GM19468 (cell line): ENCODE measurements around the gene HOXD4.

ENCODE experiments used
- ATAC-seq: cut with Tn5 transposase; IDR thresholded peaks from one replicate; pipeline ENCODE4 v1.9.1; 2021; ENCODE audit warnings: mild to moderate bottlenecking, moderate library complexity, moderate number of reproducible peaks; ENCODE audit not compliant: unreplicated experiment; ENCODE audit errors: extremely low read depth

HOXD4 gene

GRCh38 chr2:176165370-176166050, 14.2 kb downstream of the HOXD4 start:
- no peak for ATAC-seq

DNA sequence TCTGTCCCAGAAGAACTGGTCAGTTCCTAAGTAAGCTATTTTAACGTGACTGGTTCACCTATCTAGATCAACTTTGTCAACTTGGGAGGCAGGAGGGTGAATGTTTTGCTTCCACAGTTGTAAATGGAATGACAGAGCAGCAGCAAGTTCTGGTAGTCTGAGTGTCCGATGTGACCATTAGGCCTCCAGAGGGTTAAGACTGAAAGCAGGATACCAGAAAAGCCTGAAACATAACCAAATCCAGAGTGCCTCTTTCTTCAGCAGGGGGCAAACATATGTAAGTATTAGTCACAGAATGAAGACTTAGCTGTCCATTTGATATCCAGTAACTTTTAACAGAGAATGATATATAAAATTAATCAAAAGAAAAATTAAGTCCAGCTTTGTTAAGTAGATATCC, 14.9 kb downstream of the HOXD4 start:
- ATAC-seq: no peak

DNA sequence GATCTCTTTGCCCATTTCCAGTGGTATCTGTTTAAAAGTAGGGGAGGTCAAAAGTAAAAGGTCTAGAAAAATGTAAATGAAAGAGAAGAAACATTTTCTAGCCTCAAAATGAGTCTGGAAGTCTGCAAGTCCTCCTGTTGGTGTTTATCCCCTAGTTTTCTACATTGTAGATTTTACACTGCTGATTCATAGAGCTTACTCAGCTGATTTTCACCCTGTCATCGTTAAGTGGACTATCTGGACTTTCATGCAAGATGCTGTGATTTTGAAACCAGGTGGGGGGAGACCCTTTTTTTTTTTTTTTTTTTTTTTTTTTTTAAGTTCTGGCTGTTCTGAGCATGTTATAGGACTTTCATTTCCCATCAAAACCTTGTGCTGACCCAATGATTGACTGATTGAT, 16.0 kb downstream of the HOXD4 start:
- ATAC-seq: no peak

- no peak for ATAC-seq
Measured at GRCh38 chr2:176169181-176169580, 17.8 kb downstream of the HOXD4 start.

- no peak for ATAC-seq
Measured at GRCh38 chr2:176169711-176170110, 18.4 kb downstream of the HOXD4 start.

GRCh38 chr2:176170602-176171305, 19.4 kb downstream of the HOXD4 start:
- no peak for ATAC-seq

- no peak for ATAC-seq
Measured at GRCh38 chr2:176171351-176172006, 20.1 kb downstream of the HOXD4 start.

- ATAC-seq: no peak
Measured at GRCh38 chr2:176172007-176172894, 20.9 kb downstream of the HOXD4 start.

GRCh38 chr2:176172895-176173566, 21.7 kb downstream of the HOXD4 start:
- ATAC-seq: no peak

DNA sequence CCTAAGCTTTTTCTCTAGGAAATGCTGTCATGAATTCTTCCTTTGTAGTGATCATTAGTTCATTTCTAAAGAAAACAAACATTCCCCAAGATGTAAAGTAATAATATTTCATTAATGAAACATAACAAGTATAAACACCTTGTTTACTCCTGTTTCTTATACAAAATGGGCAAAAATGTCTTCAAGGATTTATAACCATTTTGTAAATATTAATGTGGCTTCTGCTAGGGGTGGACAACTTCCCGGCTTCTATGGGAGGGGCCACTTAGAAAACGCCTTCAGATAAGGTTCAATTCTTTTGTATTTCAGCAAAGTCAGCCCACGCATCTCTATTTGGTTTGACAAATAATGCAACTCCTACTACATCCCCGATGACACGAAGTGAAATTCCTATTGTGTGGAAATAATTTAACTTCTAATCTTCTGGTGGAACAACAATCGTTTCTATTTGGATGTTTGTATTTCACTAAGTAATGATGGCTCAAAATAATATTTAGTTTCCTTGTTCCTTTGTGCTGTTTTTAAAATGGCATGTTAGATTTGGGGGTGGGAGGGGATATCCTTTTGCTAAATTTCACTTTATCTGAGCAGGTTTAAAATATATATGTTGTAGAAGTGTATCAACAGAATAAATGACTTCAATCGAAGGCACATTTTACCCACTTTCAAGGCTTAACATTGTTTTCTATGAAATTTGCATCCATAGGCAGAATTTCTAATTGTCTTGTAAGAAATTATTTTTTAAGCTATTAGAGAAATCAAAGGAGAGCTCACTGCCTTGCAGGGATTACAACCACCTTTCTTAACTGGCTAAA, 22.4 kb downstream of the HOXD4 start:
- no peak for ATAC-seq

DNA sequence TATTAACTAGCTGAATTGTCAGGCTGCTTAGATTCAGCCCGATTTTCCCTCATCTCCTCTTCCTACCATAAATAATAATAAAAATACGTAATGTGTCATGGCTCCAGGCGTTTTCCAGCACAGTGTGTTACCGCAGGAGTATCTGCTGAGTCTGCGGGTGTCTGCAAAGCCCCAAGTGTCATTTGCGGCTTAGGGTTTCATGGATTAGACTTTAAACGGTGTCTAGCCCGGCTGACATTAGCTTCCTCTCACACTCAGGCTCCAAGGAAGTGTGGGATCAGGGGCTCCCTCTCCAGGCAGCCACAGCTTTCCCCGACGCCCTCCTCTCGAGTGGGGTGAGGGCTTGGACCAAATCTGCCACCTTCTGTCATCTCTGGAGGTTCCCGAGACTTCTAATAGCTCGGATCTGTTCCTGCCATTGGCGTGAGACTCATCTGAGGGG, 23.1 kb downstream of the HOXD4 start:
- ATAC-seq: no peak

- ATAC-seq: no peak
Measured at GRCh38 chr2:176174824-176175708, 23.7 kb downstream of the HOXD4 start.

DNA sequence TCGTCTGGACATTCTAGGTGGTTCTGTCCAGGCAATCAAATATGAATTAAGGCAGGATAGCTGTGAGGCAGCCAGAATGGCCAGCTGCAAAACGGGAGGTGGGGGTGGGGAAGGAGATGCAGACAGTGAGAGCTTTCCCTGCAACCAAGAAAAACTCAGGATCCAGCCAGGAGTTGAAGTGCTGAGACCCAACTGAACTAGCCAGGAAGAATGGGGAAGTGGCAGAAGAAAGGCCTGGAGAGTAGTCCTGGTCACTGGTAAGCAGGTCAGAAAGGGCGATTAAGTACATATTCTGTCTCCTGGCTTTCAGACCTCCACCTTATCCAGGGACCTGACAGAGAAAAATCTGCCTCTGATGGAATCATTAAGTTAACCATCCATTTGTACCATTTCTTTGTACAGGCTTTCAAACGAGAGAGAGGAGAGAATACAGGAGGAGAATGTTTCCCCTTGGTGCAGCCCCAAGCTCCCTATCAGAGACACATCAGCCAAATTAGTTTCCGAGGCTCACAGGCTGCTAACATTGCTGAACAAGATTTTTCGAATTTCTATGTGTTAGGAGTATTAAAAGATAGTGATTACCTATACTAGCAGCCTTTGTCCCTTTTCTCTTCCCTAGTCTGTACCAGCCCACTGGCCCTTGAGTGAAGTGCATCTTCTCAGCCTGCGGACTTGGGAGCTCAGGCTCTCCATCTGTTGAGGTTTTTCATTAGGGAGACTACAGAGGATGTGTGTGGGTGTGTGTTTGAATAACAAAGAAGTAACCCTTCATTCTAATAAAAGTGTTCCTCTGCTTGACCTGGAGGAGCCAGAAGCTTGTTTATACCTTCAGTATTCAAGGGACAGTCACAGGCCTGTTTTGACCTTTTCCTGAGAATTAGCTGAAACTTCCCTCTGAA, 24.6 kb downstream of the HOXD4 start:
- no peak for ATAC-seq

DNA sequence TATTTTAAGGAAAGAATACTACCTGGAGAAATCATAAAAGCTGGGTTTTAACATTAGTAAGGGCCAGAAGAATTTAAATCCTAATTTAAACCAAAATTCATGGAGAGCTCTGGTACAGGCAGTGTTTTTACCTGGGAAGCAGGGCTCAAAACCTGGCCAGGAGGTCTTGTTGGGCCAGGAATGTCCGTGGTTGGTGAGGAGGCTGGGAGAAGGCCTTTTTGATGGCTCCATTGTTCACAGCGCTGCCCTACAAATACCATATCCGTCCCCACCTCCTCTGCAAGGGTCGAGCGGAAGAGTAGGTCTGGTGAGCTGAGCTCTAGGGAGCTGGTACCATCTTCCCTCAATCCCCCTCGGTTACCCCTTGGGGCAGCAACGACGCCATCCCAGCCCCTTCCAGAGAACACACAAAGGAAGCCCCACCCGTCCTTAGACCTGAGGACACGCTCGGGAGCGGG, 26.3 kb downstream of the HOXD4 start:
- ATAC-seq: no peak

- ATAC-seq: no peak
Measured at GRCh38 chr2:176178038-176178756, 26.8 kb downstream of the HOXD4 start.

GRCh38 chr2:176178757-176179295, 27.5 kb downstream of the HOXD4 start:
- ATAC-seq: no peak
